GM19324 (cell line): ENCODE data around the gene ADAR.

Experiments used
- ATAC-seq: cut with Tn5 transposase; IDR thresholded peaks from one replicate; pipeline ENCODE4 v1.9.1; 2021; ENCODE audit warnings: mild to moderate bottlenecking, moderate library complexity; ENCODE audit not compliant: unreplicated experiment, low FRiP score

Gene ADAR

DNA sequence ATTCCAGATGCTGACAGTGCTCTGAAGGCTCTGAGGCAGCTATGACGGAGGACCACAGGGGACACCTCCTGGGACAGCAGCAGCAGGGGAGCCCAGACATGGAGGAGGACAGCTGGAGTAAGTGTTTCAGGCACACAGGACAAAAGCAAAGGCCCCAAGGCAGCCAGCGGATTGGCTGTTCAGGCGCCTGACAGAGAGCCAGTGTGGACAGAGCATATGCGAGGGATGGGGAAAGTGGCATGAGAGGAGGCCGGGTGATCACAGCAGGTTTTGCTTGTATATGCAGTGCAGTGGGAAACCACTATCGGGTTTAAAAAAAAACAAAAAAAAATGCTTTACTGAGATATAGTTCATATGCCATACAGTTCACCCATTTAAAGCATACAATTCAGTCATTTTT is 21.3 kb downstream of the ADAR start:
- ATAC-seq = no peak

DNA sequence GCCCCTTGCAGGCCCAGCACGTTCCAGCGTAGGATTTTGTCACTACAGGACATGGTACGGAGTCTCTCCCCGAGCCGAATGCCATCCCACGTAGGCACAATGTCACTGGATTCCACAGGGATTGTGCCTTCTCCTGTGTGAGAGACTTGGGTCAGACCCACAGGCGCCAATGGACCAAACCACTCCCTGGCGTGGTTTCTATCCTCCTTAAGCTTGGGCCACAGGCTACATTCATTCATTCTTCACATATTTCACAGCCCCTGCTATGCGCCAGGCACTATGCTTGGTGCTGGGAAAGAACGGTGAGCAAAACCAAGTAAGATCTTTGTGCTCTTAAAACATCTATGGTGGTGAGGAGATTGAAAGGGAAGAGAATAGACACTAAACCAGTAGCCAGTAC is 21.8 kb downstream of the ADAR start:
- ATAC-seq = no peak

DNA sequence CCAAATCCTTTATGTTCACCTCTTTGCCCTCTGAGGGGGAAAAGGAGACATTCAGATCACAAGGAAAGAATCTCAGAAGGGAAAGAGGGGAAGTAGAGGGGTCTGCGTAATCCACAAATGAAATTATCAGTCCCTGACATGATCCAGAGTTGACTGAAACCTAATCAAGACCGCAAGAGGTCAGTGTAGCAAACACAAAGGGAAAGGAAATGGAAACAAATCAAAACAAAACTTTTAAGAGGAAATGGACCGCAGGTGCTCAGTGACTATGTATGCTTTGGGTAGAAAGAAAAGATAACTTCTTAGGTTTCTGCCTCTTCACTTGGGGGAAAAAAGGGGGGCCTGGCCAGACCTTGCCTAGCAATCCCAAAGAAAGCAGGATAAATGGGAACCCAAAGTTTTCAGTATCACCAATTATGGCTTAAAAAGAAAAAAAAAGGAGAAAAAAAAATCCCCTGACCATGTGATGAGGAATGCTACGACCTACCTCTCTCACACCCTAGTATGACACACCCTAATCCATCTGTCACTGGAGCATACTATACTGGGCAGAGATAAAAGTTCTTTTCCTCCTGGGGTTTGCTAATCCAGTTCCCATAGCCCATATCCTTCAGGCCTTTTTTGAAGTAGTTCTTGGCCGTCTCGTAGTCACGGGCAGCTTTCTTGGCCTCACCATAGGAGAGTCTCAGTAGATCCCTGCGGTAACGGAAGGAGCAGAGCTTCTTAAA is 23.6 kb downstream of the ADAR start:
- no peak for ATAC-seq

DNA sequence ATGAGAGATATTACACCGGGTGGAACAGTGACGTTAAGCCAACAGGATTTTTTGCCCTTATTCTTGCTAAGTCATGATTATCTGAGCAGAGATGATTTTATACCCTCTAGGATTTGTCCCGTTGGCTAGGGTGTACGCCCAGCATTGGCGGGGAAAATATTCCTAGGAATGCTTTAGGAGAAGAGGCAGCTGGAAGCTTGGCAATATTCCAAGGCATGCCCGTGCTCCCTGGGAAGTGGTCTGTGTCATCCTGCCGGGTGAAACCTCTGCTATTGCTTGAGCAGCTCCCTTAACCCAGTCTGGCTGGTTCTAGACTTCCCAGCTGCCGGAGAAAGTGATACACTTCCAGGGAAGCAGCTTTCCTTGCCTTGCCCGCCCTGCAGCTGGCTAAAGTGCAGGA is 24.2 kb downstream of the ADAR start:
- ATAC-seq = no peak

GRCh38 chr1:154582885-154583284 is 25.1 kb downstream of the ADAR start:
- no peak for ATAC-seq

- no peak for ATAC-seq
These were observed 26.2 kb downstream of the ADAR start for GRCh38 chr1:154581766-154582165.

DNA sequence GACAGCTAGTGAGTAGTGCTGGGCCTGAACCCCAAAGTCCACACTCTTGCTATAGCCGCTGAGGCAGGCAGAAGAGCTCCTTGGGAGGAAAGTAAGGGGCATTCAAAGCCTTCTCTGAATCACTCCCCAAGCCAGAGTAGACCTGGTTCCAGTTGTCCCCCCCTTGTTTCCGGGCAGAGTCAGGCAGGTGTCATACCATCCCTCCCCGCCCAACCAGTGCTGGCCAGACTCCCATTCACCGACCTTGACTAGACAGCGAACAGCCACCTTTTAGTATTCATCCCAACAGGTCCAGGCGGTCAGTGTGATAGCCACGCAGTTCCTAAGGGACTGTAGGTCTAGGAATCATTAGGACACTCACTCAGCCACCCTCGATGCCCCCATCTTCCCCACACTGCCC is 28.6 kb downstream of the ADAR start:
- no peak for ATAC-seq

DNA sequence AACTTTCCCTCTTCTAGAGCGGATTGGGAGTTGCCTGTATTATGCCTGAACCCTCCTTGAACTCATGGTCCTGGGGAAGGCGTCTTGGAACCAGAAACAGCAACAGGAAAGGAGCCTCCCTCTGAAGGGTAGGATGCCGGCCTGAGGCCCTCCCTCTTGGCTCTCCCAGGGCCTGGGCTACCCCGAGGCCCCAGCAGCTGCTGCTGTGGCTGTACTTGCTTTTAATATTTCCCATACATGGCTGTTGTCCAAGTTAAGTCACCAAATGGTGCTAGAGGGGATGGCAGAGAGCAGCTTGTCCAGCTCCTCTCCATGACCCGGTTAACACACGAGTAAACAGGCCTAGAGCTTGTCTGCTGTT is 29.9 kb downstream of the ADAR start:
- ATAC-seq = no peak

- ATAC-seq = no peak
These were observed 30.5 kb downstream of the ADAR start for GRCh38 chr1:154577346-154578057.

DNA sequence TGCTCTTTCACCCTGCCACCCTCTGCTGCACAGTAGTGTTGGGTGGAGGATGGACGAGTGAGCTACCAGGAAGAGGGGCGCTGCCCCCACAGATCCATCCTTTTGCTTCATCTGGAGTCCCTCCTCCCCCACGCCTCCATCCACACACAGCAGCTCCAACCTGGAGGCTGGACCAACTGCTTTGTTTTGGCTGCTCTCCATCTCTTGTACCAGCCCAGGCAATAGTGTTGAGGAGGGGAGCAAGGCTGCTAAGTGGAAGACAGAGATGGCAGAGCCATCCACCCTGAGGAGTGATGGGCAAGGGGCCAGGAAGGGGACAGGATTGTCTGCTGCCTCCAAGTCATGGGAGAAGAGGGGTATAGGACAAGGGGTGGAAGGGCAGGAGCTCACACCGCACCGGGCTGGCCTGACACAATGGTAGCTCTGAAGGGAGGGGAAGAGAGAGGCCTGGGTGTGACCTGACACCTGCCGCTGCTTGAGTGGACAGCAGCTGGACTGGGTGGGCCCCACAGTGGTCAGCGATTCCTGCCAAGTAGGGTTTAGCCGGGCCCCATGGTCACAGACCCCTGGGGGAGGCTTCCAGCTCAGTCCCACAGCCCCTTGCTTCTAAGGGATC is 31.9 kb downstream of the ADAR start:
- ATAC-seq = no peak

DNA sequence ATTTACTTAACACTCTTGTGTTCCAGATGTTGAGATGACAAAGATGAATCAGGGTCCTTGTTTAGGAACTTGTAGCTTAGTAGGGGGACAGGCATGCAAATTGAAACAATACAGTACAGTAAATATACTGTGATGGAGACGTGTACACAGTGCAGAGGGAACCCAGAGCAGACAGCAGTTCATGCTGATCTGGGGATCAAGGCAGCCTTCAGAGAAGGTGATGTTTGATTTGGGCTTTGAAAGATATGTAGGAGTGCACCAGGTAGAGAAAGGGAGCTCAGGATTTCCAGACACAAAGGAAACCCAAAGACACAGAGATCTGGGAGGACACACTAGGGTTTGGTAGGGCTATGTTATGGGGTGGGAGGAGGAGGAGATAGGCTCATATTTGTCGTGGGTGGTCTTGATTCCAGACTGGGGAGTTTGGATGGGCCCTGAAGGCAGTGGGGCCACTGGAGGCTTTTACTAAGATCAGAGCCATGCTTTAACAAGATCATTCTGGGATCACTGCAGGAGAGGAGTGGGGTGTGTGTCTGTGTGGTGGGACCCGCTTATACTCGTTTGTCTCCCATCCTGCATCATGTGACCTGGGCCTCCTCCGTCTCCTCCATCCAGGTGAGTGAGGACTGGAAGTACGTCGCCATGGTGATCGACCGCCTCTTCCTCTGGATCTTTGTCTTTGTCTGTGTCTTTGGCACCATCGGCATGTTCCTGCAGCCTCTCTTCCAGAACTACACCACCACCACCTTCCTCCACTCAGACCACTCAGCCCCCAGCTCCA is 32.6 kb downstream of the ADAR start:
- ATAC-seq = no peak

GRCh38 chr1:154574716-154575115 is 33.3 kb downstream of the ADAR start:
- ATAC-seq = no peak

GRCh38 chr1:154573168-154573510 is 34.8 kb downstream of the ADAR start:
- no peak for ATAC-seq

DNA sequence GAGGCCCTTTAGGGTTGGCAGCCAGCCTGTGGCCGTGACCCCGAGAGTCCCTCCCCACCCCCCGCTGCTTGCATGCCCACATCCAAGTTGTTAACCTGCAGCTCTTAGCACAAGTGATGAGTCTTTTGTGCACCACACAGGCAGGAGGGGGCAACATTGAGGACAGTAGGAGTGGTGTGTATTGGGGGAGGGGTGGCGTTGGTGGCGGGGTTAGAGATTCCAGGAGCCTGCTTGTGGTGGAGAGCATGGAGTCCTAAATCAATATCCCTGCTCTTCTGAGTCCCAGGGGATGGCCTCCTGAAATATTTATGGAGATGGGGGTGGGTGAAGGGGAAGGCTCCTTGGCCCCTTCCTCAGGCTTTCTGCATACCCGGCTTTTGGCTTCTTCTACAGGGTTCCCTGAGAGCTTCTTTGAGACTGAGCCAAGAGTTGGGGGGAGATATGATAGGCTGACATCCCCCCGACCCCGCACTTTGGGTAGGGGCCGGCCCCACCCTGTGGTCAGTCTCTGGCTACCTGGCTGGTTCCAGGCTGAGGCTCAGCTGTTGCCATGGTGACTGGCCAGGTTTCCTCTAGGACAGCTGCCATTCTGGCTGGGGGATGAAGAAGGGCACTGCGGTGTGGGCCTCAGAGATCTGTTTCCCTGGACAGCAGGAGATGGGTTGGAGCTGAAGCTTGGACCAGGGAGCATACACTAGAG is 35.4 kb downstream of the ADAR start:
- no peak for ATAC-seq

DNA sequence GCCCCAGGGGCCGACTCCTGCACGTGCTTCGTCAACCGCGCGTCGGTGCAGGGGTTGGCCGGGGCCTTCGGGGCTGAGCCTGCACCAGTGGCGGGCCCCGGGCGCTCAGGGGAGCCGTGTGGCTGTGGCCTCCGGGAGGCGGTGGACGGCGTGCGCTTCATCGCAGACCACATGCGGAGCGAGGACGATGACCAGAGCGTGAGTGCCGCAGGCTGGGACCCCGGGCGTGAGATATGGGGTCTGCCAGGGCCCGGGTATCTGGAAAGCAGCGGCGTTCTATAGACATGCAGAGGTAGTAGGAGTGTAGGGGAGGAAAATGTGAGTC is 36.1 kb downstream of the ADAR start:
- ATAC-seq = no peak

GRCh38 chr1:154571244-154571963 is 36.6 kb downstream of the ADAR start:
- ATAC-seq = no peak

GRCh38 chr1:154568157-154568815 is 39.7 kb downstream of the ADAR start:
- no peak for ATAC-seq

DNA sequence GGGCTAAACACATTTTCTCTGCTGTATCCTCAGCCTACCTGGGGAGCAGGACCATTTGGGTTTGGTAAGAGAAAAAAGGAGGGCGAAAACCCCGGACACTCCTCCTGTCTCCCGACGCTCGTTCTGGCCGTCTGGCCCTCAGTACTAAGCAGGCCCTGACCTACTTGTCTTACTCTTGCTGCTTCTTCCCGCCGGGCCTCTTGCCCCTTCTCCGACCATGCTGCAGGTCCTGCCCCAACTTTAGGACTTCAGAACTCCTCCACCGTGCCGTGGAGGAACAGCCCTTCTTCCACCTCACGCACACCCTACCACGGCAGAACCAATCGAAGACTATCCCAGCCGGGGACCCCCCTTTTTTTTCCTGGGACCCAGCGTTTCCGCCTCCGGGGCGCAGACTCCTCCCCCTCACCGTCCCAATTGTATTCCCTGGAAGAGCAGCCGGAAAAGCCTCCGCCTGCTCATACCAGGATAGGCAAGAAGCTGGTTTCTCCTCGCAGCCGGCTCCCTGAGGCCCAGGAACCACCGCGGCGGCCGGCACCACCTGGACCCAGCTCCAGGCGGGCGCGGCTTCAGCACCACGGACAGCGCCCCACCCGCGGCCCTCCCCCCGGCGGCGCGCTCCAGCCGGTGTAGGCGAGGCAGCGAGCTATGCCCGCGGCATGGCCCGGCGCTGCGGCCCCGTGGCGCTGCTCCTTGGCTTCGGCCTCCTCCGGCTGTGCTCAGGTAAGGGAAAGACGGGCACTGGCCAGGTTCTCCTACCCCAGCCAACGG is 40.4 kb downstream of the ADAR start, which contains the start of gene CHRNB2:
TSS of gene CHRNB2 (plus strand) at position 393 of the 771 bp plus-strand sequence. CDS start at position 660, 267 bp downstream.
- no peak for ATAC-seq

GRCh38 chr1:154565876-154566275 is 42.1 kb downstream of the ADAR start:
- ATAC-seq = no peak
